WTC11 (cell line): Measurements from ENCODE around the gene MORC1.

ENCODE experiments used
- AR ChIP-seq: fragments of 250-450 bp; sonication (Bioruptor Pico); IDR thresholded peaks from 2 replicates; pipeline ENCODE4 v1.9.0; 2021; ENCODE audit warnings: mild to moderate bottlenecking
- ATF3 ChIP-seq: sonication (generic); formaldehyde crosslinking; conservative IDR thresholded peaks from 2 replicates; pipeline ENCODE4 v1.8.1; 2022; ENCODE audit warnings: mild to moderate bottlenecking, missing genetic modification reagents
- CTCF ChIP-seq: fragments of 200-600 bp; IDR thresholded peaks from 2 replicates; pipeline ENCODE4 v1.8.0; 2022; ENCODE audit warnings: antibody characterized with exemption
- MAX ChIP-seq: sonication (generic); formaldehyde crosslinking; IDR thresholded peaks from 2 replicates; pipeline ENCODE4 v1.8.0; 2022; ENCODE audit warnings: mild to moderate bottlenecking, missing genetic modification reagents
- MYBL2 ChIP-seq: sonication (generic); formaldehyde crosslinking; IDR thresholded peaks from 2 replicates; pipeline ENCODE4 v1.8.1; 2023; ENCODE audit warnings: mild to moderate bottlenecking, moderate library complexity, missing genetic modification reagents
- RELA ChIP-seq: sonication (generic); formaldehyde crosslinking; IDR thresholded peaks from 2 replicates; pipeline ENCODE4 v1.8.1; 2022; ENCODE audit warnings: missing genetic modification reagents, mild to moderate bottlenecking, borderline replicate concordance
- TEAD4 ChIP-seq: sonication (generic); formaldehyde crosslinking; IDR thresholded peaks from 2 replicates; pipeline ENCODE4 v1.8.0; 2022; ENCODE audit warnings: mild to moderate bottlenecking, missing genetic modification reagents

- no peak for TF ChIP-seq CTCF
- TF ChIP-seq MAX (CRISPR knock-in tag), result no peak
- no peak for TF ChIP-seq TEAD4 (CRISPR knock-in tag)
- TF ChIP-seq MYBL2 (CRISPR knock-in tag), result no peak
- TF ChIP-seq RELA (CRISPR knock-in tag), result no peak
- TF ChIP-seq ATF3 (CRISPR knock-in tag), result no peak
- no peak for TF ChIP-seq AR (CRISPR knock-in tag)
These were observed 13.3 kb upstream of the MORC1 start for GRCh38 chr3:109131276-109131675.
